Right lobe of liver (tissue), 6 donors: Measurements from ENCODE around the gene ZNF618. TPM values are rescaled to one million over a fixed set of nuclear protein-coding genes. Genes with fewer than 3 reads are reported as not detected.

ENCODE experiments used
- ATAC-seq, 4 donors: fragments of 200-7000 bp; cut with Tn5 transposase; one replicate each; pipeline ENCODE4 v1.9.1; 2020; ENCODE audit warnings: mild to moderate bottlenecking in 4 of 4, moderate library complexity in 4 of 4
- DNase-seq, 3 donors: peaks; one replicate each; pipeline ENCODE4 v3.0.0-alpha.2; 2020
- H3K27ac ChIP-seq, 3 donors: fragments of 200-600 bp; one replicate each; pipeline ENCODE4 v1.8.0; 2022
- H3K27me3 ChIP-seq, 2 donors: fragments of 200-600 bp; one replicate each; pipeline ENCODE4 v1.8.0; 2022
- H3K36me3 ChIP-seq, 4 donors: fragments of 200-600 bp; sonication (generic) in 1 of 4; one replicate each; pipeline versions ENCODE4 v1.5.1 to v1.8.0; 2017 to 2022; ENCODE audit warnings: control low read depth in 1 of 4
- H3K4me1 ChIP-seq, 4 donors: fragments of 200-600 bp; sonication (generic) in 1 of 4; one replicate each; pipeline versions ENCODE4 v1.5.1 to v1.8.0; 2017 to 2022; ENCODE audit warnings: control low read depth in 1 of 4
- H3K4me3 ChIP-seq, 3 donors: fragments of 200-600 bp; one replicate each; pipeline ENCODE4 v1.8.0; 2022
- H3K9me3 ChIP-seq, 4 donors: fragments of 200-600 bp; sonication (generic) in 1 of 4; one replicate each; pipeline versions ENCODE4 v1.5.1 to v1.8.0; 2017 to 2022; ENCODE audit warnings: control low read depth in 1 of 4
- POLR2A ChIP-seq: fragments of 450-650 bp; IDR thresholded peaks from one replicate; pipeline ENCODE4 v1.6.1; 2017; ENCODE audit warnings: antibody characterized with exemption, mild to moderate bottlenecking
- WGBS: methylation state at CpG from one replicate; pipeline ENCODE4 v1.1.6; 2018; ENCODE audit warnings: low coverage, low lambda C conversion rate; ENCODE audit not compliant: insufficient coverage; ENCODE audit errors: missing lambda C conversion rate; 5-methylcytosine and 5-hydroxymethylcytosine counted together
- intact Hi-C, 2 donors: fragments of 100-400 bp; cut with DNase I; formaldehyde crosslinking; loops; one replicate each; pipeline versions ENCODE4 v1.11.2 to v1.14.1; 2022
- total RNA-seq, 6 experiments: library from RNA; depleted of rRNA in 2 of 6; stranded (reverse); fragments of >200 nt in 2 of 6; fragmentation: NEBNext Ultra II Directional in 3 of 6; extraction: Animal tissue kit (Norgen Biotek cat#: 25700) in 3 of 6; gene quantifications; one replicate each; pipeline versions ENCODE4 v1.1.0 to v1.2.4, GENCODE V29; 2016 to 2023
- TF ChIP-seq, protein P1 (sequence below), 4 donors: fragments of 200-600 bp in 3 of 4; fragments of 450-650 bp in 1 of 4; IDR thresholded peaks; one replicate each; pipeline versions ENCODE4 v1.5.1 to v1.8.0; 2016 to 2022; ENCODE audit warnings: antibody characterized with exemption in 4 of 4, mild to moderate bottlenecking in 2 of 4
- donor health status: DM: no; HTN: yes; CAD: no.
- donor health status: DM: no; HTN: no; CAD: no.
- donor health status: DM: no; HTN: no; CAD: no.
- donor health status: DM: no; HTN: yes; CAD: no.
- donor health status: DM: no; HTN: yes; CAD: no.

The ZNF618 gene
- total RNA-seq, 6 experiments from 2014 or later = 2.9 to 7.9 (median 6.0) TPM

- H3K9me3 ChIP-seq = no peaks in the 10 kb centered on the region
- TF ChIP-seq, protein P1, sequence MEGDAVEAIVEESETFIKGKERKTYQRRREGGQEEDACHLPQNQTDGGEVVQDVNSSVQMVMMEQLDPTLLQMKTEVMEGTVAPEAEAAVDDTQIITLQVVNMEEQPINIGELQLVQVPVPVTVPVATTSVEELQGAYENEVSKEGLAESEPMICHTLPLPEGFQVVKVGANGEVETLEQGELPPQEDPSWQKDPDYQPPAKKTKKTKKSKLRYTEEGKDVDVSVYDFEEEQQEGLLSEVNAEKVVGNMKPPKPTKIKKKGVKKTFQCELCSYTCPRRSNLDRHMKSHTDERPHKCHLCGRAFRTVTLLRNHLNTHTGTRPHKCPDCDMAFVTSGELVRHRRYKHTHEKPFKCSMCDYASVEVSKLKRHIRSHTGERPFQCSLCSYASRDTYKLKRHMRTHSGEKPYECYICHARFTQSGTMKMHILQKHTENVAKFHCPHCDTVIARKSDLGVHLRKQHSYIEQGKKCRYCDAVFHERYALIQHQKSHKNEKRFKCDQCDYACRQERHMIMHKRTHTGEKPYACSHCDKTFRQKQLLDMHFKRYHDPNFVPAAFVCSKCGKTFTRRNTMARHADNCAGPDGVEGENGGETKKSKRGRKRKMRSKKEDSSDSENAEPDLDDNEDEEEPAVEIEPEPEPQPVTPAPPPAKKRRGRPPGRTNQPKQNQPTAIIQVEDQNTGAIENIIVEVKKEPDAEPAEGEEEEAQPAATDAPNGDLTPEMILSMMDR (IDR thresholded peaks at IDR 0.05) = no peak
- TF ChIP-seq POLR2A = no peak
- H3K4me1 ChIP-seq = peaks cover 0 to 42% (median 21%) of the 10 kb centered on the region in 4 donors
- H3K4me3 ChIP-seq = no peak overlapping the region
- no peak overlapping the region for H3K27ac ChIP-seq
- intact Hi-C loops = no loop called here
- ATAC-seq (no peak), DNase-seq (no peak)
- WGBS = 100% methylated on average over 1 of the region's 1 CpG
- no peaks in the 10 kb centered on the region for H3K27me3 ChIP-seq
- no peaks in the 10 kb centered on the region for H3K36me3 ChIP-seq
Measured at GRCh38 chr9:113986931-113987330, 110.8 kb downstream of the ZNF618 start.

DNA sequence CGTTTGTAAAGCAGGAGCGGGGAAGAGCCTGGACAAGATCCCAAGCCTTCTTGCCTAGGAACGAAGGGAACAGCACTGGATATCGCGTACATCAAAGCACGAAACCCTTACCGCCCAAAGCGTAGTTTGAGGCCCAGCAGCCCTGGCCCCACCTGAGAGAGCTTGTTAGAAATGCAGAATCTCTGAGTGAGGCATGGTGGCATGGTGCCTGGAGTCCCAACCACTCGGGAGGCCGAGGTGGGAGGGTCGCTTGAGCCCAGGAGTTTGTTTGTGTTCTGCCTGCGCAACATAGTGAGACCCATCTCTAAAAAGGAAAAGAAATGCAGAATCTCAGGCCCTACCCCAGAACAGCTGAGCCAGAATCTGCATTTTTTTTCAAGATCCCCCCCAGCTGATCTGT lies 111.4 kb downstream of the ZNF618 start:
- Histone ChIP-seq H3K4me1 (peaks cover 0 to 48% (median 26%) of the 10 kb centered on the region in 4 donors), H3K27me3 (no peaks in the 10 kb centered on the region), H3K9me3 (no peaks in the 10 kb centered on the region), H3K27ac (peak overlapping the region in 1 of 3 donors; percentile 82), H3K4me3 (no peak overlapping the region), H3K36me3 (no peaks in the 10 kb centered on the region)
- intact Hi-C loops = no loop called here
- no peak for TF ChIP-seq POLR2A
- TF ChIP-seq, protein P1 (IDR thresholded peaks at IDR 0.05) = no peak
- WGBS = 91% methylated on average over 4 of the region's 12 CpGs
- DNase-seq = no peak
- no peak for ATAC-seq

GRCh38 chr9:113988385-113989016 lies 112.4 kb downstream of the ZNF618 start:
- WGBS = 89% methylated on average over 11 of the region's 23 CpGs
- no peaks in the 10 kb centered on the region for H3K27me3 ChIP-seq
- H3K4me3 ChIP-seq = peak overlapping the region in 1 of 3 donors; percentile 19
- TF ChIP-seq POLR2A = no peak
- TF ChIP-seq, protein P1 (IDR thresholded peaks at IDR 0.05) = no peak
- H3K9me3 ChIP-seq = no peaks in the 10 kb centered on the region
- peaks cover 0 to 58% (median 32%) of the 10 kb centered on the region in 4 donors for H3K4me1 ChIP-seq
- no peak for DNase-seq
- ATAC-seq = no peak
- H3K27ac ChIP-seq = peak overlapping the region; percentile 70 to 82 (median 78)
- intact Hi-C loops = no loop called here
- H3K36me3 ChIP-seq = no peaks in the 10 kb centered on the region

- Histone ChIP-seq H3K27me3 (no peaks in the 10 kb centered on the region), H3K36me3 (no peaks in the 10 kb centered on the region), H3K27ac (peak overlapping the region; percentile 70 to 82 (median 78)), H3K4me3 (peak overlapping the region in 1 of 3 donors; percentile 19), H3K9me3 (no peaks in the 10 kb centered on the region), H3K4me1 (peaks cover 0 to 64% (median 36%) of the 10 kb centered on the region in 4 donors)
- WGBS = 35% methylated on average over 10 of the region's 12 CpGs
- intact Hi-C loops = no loop called here
- TF ChIP-seq POLR2A = peak; percentile 56
- TF ChIP-seq, protein P1 (IDR thresholded peaks at IDR 0.05) = no peak
- peak; percentile 65 to 78 (median 70) for ATAC-seq
- peak; percentile 81 to 91 (median 87) for DNase-seq
Measured at GRCh38 chr9:113989017-113989713, 113.1 kb downstream of the ZNF618 start.
